Keratinocyte (primary cell): ENCODE results near the gene BBX. TPM values are rescaled to one million over a fixed set of nuclear protein-coding genes. Genes with fewer than 3 reads are reported as not detected.

ENCODE experiments used
- DNase-seq: peaks from one replicate; pipeline ENCODE4 v3.0.0-alpha.2; 2011; ENCODE audit warnings: low read depth, missing footprints, low spot score
- FAIRE-seq: peaks from 2 replicates; lab custom pipeline; 2011; peaks lifted over from hg19 to GRCh38; lab: Jason Lieb, UNC
- H2AFZ ChIP-seq: 2 replicates; pipeline ENCODE4 v1.6.0; 2012; ENCODE audit warnings: low read length, control low read depth, inconsistent platforms; ENCODE audit not compliant: control insufficient read depth
- H3K27ac ChIP-seq: 2 replicates; pipeline ENCODE4 v1.5.1; 2011; ENCODE audit warnings: low read length; ENCODE audit not compliant: control insufficient read depth, insufficient read depth
- H3K27me3 ChIP-seq: 3 replicates; pipeline ENCODE4 v1.6.0; 2011; ENCODE audit warnings: low read length; ENCODE audit not compliant: control insufficient read depth, insufficient read depth; ENCODE audit errors: extremely low read depth
- H3K36me3 ChIP-seq, 2 experiments: 2 replicates in 1 of 2; 3 replicates in 1 of 2; pipeline ENCODE4 v1.5.1; 2011; ENCODE audit warnings: low read length in 2 of 2, mild to moderate bottlenecking in 1 of 2; ENCODE audit not compliant: control insufficient read depth in 2 of 2, insufficient read depth in 2 of 2; ENCODE audit errors: extremely low read depth in 1 of 2
- H3K4me1 ChIP-seq: 3 replicates; pipeline ENCODE4 v1.5.1; 2011; ENCODE audit warnings: low read length; ENCODE audit not compliant: control insufficient read depth, insufficient read depth; ENCODE audit errors: extremely low read depth
- H3K4me2 ChIP-seq: 3 replicates; pipeline ENCODE4 v1.6.0; 2011; ENCODE audit warnings: low read depth, low read length; ENCODE audit not compliant: control insufficient read depth, insufficient read depth; ENCODE audit errors: extremely low read depth
- H3K4me3 ChIP-seq, 3 experiments: fragments of 200-600 bp in 1 of 3; sonication (generic) in 1 of 3; 2 replicates in 2 of 3; 3 replicates in 1 of 3; pipeline ENCODE4 v1.5.1; 2011 to 2016; ENCODE audit warnings: low read length in 3 of 3, mild to moderate bottlenecking in 3 of 3, control low read depth in 2 of 3, inconsistent platforms in 1 of 3, low read depth in 1 of 3, mixed read lengths in 1 of 3, mixed run types in 1 of 3, moderate library complexity in 1 of 3; ENCODE audit not compliant: control insufficient read depth in 2 of 3, insufficient read depth in 2 of 3; ENCODE audit errors: extremely low read depth in 1 of 3
- H3K79me2 ChIP-seq: 2 replicates; pipeline ENCODE4 v1.6.0; 2012; ENCODE audit warnings: low read length; ENCODE audit not compliant: control insufficient read depth, insufficient read depth
- H3K9ac ChIP-seq: 3 replicates; pipeline ENCODE4 v1.6.0; 2011; ENCODE audit warnings: low read length; ENCODE audit not compliant: control insufficient read depth, insufficient read depth; ENCODE audit errors: extremely low read depth
- H3K9me1 ChIP-seq: 3 replicates; pipeline ENCODE4 v1.6.0; 2011; ENCODE audit warnings: low read length; ENCODE audit not compliant: control insufficient read depth, insufficient read depth; ENCODE audit errors: extremely low read depth
- H3K9me3 ChIP-seq: 2 replicates; pipeline ENCODE4 v1.5.1; 2012; ENCODE audit warnings: low read depth, low read length; ENCODE audit not compliant: control insufficient read depth
- H4K20me1 ChIP-seq: 3 replicates; pipeline ENCODE4 v1.6.0; 2011; ENCODE audit warnings: low read length; ENCODE audit not compliant: control insufficient read depth, insufficient read depth; ENCODE audit errors: extremely low read depth
- EZH2 ChIP-seq: IDR thresholded peaks from one replicate; pipeline ENCODE4 v1.6.1; 2012; ENCODE audit warnings: inconsistent platforms, mild to moderate bottlenecking, low read length, moderate library complexity
- dilution Hi-C: fragments of 300-500 bp; cut with MboI; formaldehyde crosslinking; loops from one replicate; pipeline ENCODE4 v1.7.0; 2020; ENCODE audit warnings: low sequenced_read_pairs; ENCODE audit not compliant: extremely low pct_ligation_motif_present
- polyA plus RNA-seq, 5 experiments: library from polyadenylated mRNA; depleted of rRNA in 3 of 5; stranded (reverse) in 3 of 5; stranded (forward) in 1 of 5; unstranded in 1 of 5; fragments of >200 nt; gene quantifications; 1 replicate in 1 of 5; 2 replicates in 3 of 5; 3 replicates in 1 of 5; pipeline versions ENCODE4 v1.2.1 to v1.2.3, GENCODE V29; 2011 to 2012; ENCODE audit warnings: missing spikeins in 2 of 5, low read depth in 1 of 5, low replicate concordance in 1 of 5
- TF ChIP-seq, protein P1 (sequence below), 3 experiments: IDR thresholded peaks in 1 of 3; conservative IDR thresholded peaks in 1 of 3; optimal IDR thresholded peaks in 1 of 3; 2 replicates in 2 of 3; 3 replicates in 1 of 3; pipeline versions ENCODE3 to v1.5.1; 2011; ENCODE audit warnings: low read length in 3 of 3, mild to moderate bottlenecking in 3 of 3, moderate library complexity in 2 of 3, control low read depth in 1 of 3, inconsistent platforms in 1 of 3; ENCODE audit not compliant: insufficient read depth in 2 of 3; ENCODE audit errors: extremely low read depth in 1 of 3

The BBX gene
- polyA plus RNA-seq, 1 donor (not counting 4 experiments of a cell fraction or from before 2014, with no cell fraction given), result 43.4 TPM

DNA sequence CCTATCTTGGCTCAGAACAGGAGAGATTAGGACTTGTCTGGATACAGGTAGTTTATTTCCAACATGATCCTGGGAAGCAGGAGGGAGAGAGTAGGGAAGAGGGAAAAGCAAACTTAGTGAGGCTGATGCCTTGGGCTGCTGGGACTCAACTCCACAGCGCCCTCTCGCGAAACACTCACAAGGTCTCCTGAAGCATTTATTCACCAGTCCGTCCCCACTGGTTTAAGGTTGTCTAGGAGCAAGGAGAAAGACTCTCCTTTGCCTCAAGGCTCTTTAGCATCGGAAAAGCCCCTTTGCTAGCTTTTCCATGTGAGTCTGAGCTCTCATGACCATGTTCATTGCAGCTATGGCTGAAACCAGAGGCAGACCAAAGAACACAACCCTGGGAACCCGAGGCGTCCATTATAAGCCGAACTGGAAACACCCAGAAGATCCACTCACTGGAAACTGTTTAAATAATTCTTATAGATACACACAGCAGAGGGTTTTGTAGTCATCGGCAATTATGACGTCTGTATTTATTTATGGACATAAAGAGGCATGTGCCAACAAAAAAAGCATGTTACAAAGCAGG, 323.6 kb downstream of the BBX start:
- Histone ChIP-seq H3K9me3 (no peaks in the 10 kb centered on the region), H3K27me3 (no peaks in the 10 kb centered on the region), H3K9ac (no peak overlapping the region), H3K27ac (no peak overlapping the region), H3K4me1 (peaks cover 13% of the 10 kb centered on the region), H3K36me3 (no peaks in the 10 kb centered on the region), H4K20me1 (no peaks in the 10 kb centered on the region), H3K79me2 (no peaks in the 10 kb centered on the region), H3K9me1 (no peaks in the 10 kb centered on the region), H2AFZ (peak overlapping the region; percentile 91), H3K4me2 (peak overlapping the region; percentile 69), H3K4me3 (peak overlapping the region in 2 of 3 experiments; percentile 36 to 50)
- FAIRE-seq (peak; percentile 93), DNase-seq (peak; percentile 7)
- dilution Hi-C loops, result no loop called here
- TF ChIP-seq, protein P1, sequence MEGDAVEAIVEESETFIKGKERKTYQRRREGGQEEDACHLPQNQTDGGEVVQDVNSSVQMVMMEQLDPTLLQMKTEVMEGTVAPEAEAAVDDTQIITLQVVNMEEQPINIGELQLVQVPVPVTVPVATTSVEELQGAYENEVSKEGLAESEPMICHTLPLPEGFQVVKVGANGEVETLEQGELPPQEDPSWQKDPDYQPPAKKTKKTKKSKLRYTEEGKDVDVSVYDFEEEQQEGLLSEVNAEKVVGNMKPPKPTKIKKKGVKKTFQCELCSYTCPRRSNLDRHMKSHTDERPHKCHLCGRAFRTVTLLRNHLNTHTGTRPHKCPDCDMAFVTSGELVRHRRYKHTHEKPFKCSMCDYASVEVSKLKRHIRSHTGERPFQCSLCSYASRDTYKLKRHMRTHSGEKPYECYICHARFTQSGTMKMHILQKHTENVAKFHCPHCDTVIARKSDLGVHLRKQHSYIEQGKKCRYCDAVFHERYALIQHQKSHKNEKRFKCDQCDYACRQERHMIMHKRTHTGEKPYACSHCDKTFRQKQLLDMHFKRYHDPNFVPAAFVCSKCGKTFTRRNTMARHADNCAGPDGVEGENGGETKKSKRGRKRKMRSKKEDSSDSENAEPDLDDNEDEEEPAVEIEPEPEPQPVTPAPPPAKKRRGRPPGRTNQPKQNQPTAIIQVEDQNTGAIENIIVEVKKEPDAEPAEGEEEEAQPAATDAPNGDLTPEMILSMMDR (optimal IDR thresholded peaks at IDR 0.05 in 1 of 3, IDR thresholded peaks at IDR 0.05 in 1 of 3, conservative IDR thresholded peaks at IDR 0.05 in 1 of 3; ENCODE audit: extremely low read depth in 1 of 3, insufficient read depth in 2 of 3, low read length in 3 of 3), result peak; percentile 78 to 92 (median 87)
- TF ChIP-seq EZH2, result no peak

- Histone ChIP-seq H3K27ac (no peak overlapping the region), H3K9me1 (no peaks in the 10 kb centered on the region), H4K20me1 (no peaks in the 10 kb centered on the region), H3K79me2 (no peaks in the 10 kb centered on the region), H3K9me3 (no peaks in the 10 kb centered on the region), H3K4me1 (peaks cover 13% of the 10 kb centered on the region), H2AFZ (no peak overlapping the region), H3K27me3 (no peaks in the 10 kb centered on the region), H3K4me3 (no peak overlapping the region), H3K36me3 (no peaks in the 10 kb centered on the region), H3K4me2 (no peak overlapping the region), H3K9ac (no peak overlapping the region)
- TF ChIP-seq EZH2, result no peak
- TF ChIP-seq, protein P1 (optimal IDR thresholded peaks at IDR 0.05 in 1 of 3, IDR thresholded peaks at IDR 0.05 in 1 of 3, conservative IDR thresholded peaks at IDR 0.05 in 1 of 3; ENCODE audit: extremely low read depth in 1 of 3, insufficient read depth in 2 of 3, low read length in 3 of 3), result no peak
- DNase-seq, result no peak
- dilution Hi-C loops, result no loop called here
- no peak for FAIRE-seq
Observed at GRCh38 chr3:107847791-107848190, 325.0 kb downstream of the BBX start.
